Measurements from ENCODE around the gene ACOT7.
A peak's percentile ranks its signal among the peaks of the same experiment; 100 is the strongest.
"Not testable (repeated sequence)": the region's sequence is repeated elsewhere in the genome, so short reads cannot be mapped to it uniquely, and the experiment has no call there.

The ACOT7 gene

GRCh38 chr1:6307682-6308081 lies 85.9 kb downstream of the ACOT7 start:
- not testable (repeated sequence) for H3K4me1 ChIP-seq (ENCODE audit: control insufficient read depth in 2 of 2, insufficient read depth in 1 of 2, low read depth in 1 of 2, low read length in 2 of 2); H4K8ac ChIP-seq (ENCODE audit: low read depth, low read length); H2AK5ac ChIP-seq (ENCODE audit: low read depth, low read length); H3K79me1 ChIP-seq (ENCODE audit: low read depth, low read length); H4K91ac ChIP-seq (ENCODE audit: low read depth, low read length, poor library complexity); H2BK120ac ChIP-seq (ENCODE audit: low read depth, low read length); H3K23ac ChIP-seq (ENCODE audit: low read depth, low read length, poor library complexity); H2BK12ac ChIP-seq (ENCODE audit: low read length); H3K4me3 ChIP-seq (ENCODE audit: low read length in 2 of 2); H3K4me2 ChIP-seq (ENCODE audit: insufficient read depth, low read length, poor library complexity, severe bottlenecking); H3K27me3 ChIP-seq (ENCODE audit: control insufficient read depth in 3 of 3, insufficient read depth in 3 of 3, low read depth in 1 of 3, low read length in 3 of 3); H3K18ac ChIP-seq (ENCODE audit: low read length); DNase-seq (ENCODE audit: low spot score); H3K9ac ChIP-seq (ENCODE audit: low read depth, low read length, poor library complexity); H3K27ac ChIP-seq (replicated peaks; ENCODE audit: low read length); H3K4ac ChIP-seq (ENCODE audit: low read length); H2AFZ ChIP-seq (ENCODE audit: low read length); H3K14ac ChIP-seq (ENCODE audit: low read length); H2BK15ac ChIP-seq (ENCODE audit: low read length); H2BK5ac ChIP-seq (ENCODE audit: low read length)
- H3K9me3 ChIP-seq (replicated peaks in 1 of 2; ENCODE audit: control insufficient read depth in 2 of 2, insufficient read depth in 1 of 2, low read depth in 1 of 2, low read length in 2 of 2), result peaks cover 13 to 19% of the 10 kb centered on the region in 2 donors
- no CpG with 5 or more reads among the region's 7 CpGs for WGBS, 2 donors (ENCODE audit: extremely low coverage in 2 of 2, insufficient read length in 2 of 2, insufficient replicate concordance in 1 of 2)
- peaks cover 17 to 49% of the 10 kb centered on the region in 2 donors for H3K36me3 ChIP-seq (replicated peaks in 1 of 2; ENCODE audit: control insufficient read depth in 2 of 2, insufficient read depth in 2 of 2, low read length in 2 of 2)

GRCh38 chr1:6307099-6307498 lies 86.5 kb downstream of the ACOT7 start:
- Histone ChIP-seq H3K79me1 (ENCODE audit: low read depth, low read length) (peaks cover 3% of the 10 kb centered on the region), H3K14ac (ENCODE audit: low read length) (no peak overlapping the region), H3K4me2 (ENCODE audit: insufficient read depth, low read length, poor library complexity, severe bottlenecking) (no peak overlapping the region), H3K4me1 (ENCODE audit: control insufficient read depth in 2 of 2, insufficient read depth in 1 of 2, low read depth in 1 of 2, low read length in 2 of 2) (peaks cover 0 to 4% of the 10 kb centered on the region in 2 donors), H3K36me3 (replicated peaks in 1 of 2; ENCODE audit: control insufficient read depth in 2 of 2, insufficient read depth in 2 of 2, low read length in 2 of 2) (peaks cover 19 to 54% of the 10 kb centered on the region in 2 donors), H3K9ac (ENCODE audit: low read depth, low read length, poor library complexity) (no peak overlapping the region), H2BK15ac (ENCODE audit: low read length) (no peak overlapping the region), H3K18ac (ENCODE audit: low read length) (no peak overlapping the region), H3K4ac (ENCODE audit: low read length) (no peak overlapping the region), H2BK120ac (ENCODE audit: low read depth, low read length) (no peak overlapping the region), H3K4me3 (ENCODE audit: low read length in 2 of 2) (peak overlapping the region in 1 of 2 donors; percentile 37), H3K23ac (ENCODE audit: low read depth, low read length, poor library complexity) (peak overlapping the region; percentile 43), H3K27me3 (ENCODE audit: control insufficient read depth in 3 of 3, insufficient read depth in 3 of 3, low read depth in 1 of 3, low read length in 3 of 3) (no peaks in the 10 kb centered on the region), H3K27ac (replicated peaks; ENCODE audit: low read length) (no peak overlapping the region), H2AFZ (ENCODE audit: low read length) (no peak overlapping the region), H2BK5ac (ENCODE audit: low read length) (no peak overlapping the region), H4K91ac (ENCODE audit: low read depth, low read length, poor library complexity) (no peak overlapping the region), H4K8ac (ENCODE audit: low read depth, low read length) (no peak overlapping the region), H3K9me3 (replicated peaks in 1 of 2; ENCODE audit: control insufficient read depth in 2 of 2, insufficient read depth in 1 of 2, low read depth in 1 of 2, low read length in 2 of 2) (peaks cover 13 to 19% of the 10 kb centered on the region in 2 donors), H2AK5ac (ENCODE audit: low read depth, low read length) (no peak overlapping the region), H2BK12ac (ENCODE audit: low read length) (no peak overlapping the region)
- WGBS, 2 donors (ENCODE audit: extremely low coverage in 2 of 2, insufficient read length in 2 of 2, insufficient replicate concordance in 1 of 2), result no CpG with 5 or more reads among the region's 15 CpGs
- no peak for DNase-seq (ENCODE audit: low spot score)

GRCh38 chr1:6303397-6304012 lies 90.1 kb downstream of the ACOT7 start:
- Histone ChIP-seq H3K4me1 (ENCODE audit: control insufficient read depth in 2 of 2, insufficient read depth in 1 of 2, low read depth in 1 of 2, low read length in 2 of 2) (peaks cover 0 to 4% of the 10 kb centered on the region in 2 donors), H4K91ac (ENCODE audit: low read depth, low read length, poor library complexity) (no peak overlapping the region), H3K4ac (ENCODE audit: low read length) (no peak overlapping the region), H2AK5ac (ENCODE audit: low read depth, low read length) (no peak overlapping the region), H2BK120ac (ENCODE audit: low read depth, low read length) (no peak overlapping the region), H2BK15ac (ENCODE audit: low read length) (no peak overlapping the region), H3K23ac (ENCODE audit: low read depth, low read length, poor library complexity) (no peak overlapping the region), H3K14ac (ENCODE audit: low read length) (no peak overlapping the region), H2AFZ (ENCODE audit: low read length) (no peak overlapping the region), H3K9ac (ENCODE audit: low read depth, low read length, poor library complexity) (no peak overlapping the region), H3K27me3 (ENCODE audit: control insufficient read depth in 3 of 3, insufficient read depth in 3 of 3, low read depth in 1 of 3, low read length in 3 of 3) (no peaks in the 10 kb centered on the region), H3K79me1 (ENCODE audit: low read depth, low read length) (peaks cover 2% of the 10 kb centered on the region), H2BK12ac (ENCODE audit: low read length) (no peak overlapping the region), H3K36me3 (replicated peaks in 1 of 2; ENCODE audit: control insufficient read depth in 2 of 2, insufficient read depth in 2 of 2, low read length in 2 of 2) (peaks cover 19 to 57% of the 10 kb centered on the region in 2 donors), H3K18ac (ENCODE audit: low read length) (peak overlapping the region; percentile 27), H3K4me3 (ENCODE audit: low read length in 2 of 2) (no peak overlapping the region), H3K4me2 (ENCODE audit: insufficient read depth, low read length, poor library complexity, severe bottlenecking) (no peak overlapping the region), H2BK5ac (ENCODE audit: low read length) (no peak overlapping the region), H3K9me3 (replicated peaks in 1 of 2; ENCODE audit: control insufficient read depth in 2 of 2, insufficient read depth in 1 of 2, low read depth in 1 of 2, low read length in 2 of 2) (peaks cover 11 to 13% of the 10 kb centered on the region in 2 donors), H4K8ac (ENCODE audit: low read depth, low read length) (no peak overlapping the region), H3K27ac (replicated peaks; ENCODE audit: low read length) (no peak overlapping the region)
- no peak for DNase-seq (ENCODE audit: low spot score)
- WGBS, 2 donors (ENCODE audit: extremely low coverage in 2 of 2, insufficient read length in 2 of 2, insufficient replicate concordance in 1 of 2), result no CpG with 5 or more reads among the region's 15 CpGs

- no peak overlapping the region for H2BK12ac ChIP-seq (ENCODE audit: low read length)
- no peak overlapping the region for H4K91ac ChIP-seq (ENCODE audit: low read depth, low read length, poor library complexity)
- H3K4me1 ChIP-seq (ENCODE audit: control insufficient read depth in 2 of 2, insufficient read depth in 1 of 2, low read depth in 1 of 2, low read length in 2 of 2), result peaks cover 0 to 4% of the 10 kb centered on the region in 2 donors
- H3K79me1 ChIP-seq (ENCODE audit: low read depth, low read length), result no peaks in the 10 kb centered on the region
- H2AFZ ChIP-seq (ENCODE audit: low read length), result no peak overlapping the region
- H3K27me3 ChIP-seq (ENCODE audit: control insufficient read depth in 3 of 3, insufficient read depth in 3 of 3, low read depth in 1 of 3, low read length in 3 of 3), result no peaks in the 10 kb centered on the region
- peaks cover 19 to 57% of the 10 kb centered on the region in 2 donors for H3K36me3 ChIP-seq (replicated peaks in 1 of 2; ENCODE audit: control insufficient read depth in 2 of 2, insufficient read depth in 2 of 2, low read length in 2 of 2)
- H3K9me3 ChIP-seq (replicated peaks in 1 of 2; ENCODE audit: control insufficient read depth in 2 of 2, insufficient read depth in 1 of 2, low read depth in 1 of 2, low read length in 2 of 2), result peaks cover 10 to 11% of the 10 kb centered on the region in 2 donors
- no peak overlapping the region for H3K18ac ChIP-seq (ENCODE audit: low read length)
- DNase-seq (ENCODE audit: low spot score), result no peak
- no peak overlapping the region for H3K4me3 ChIP-seq (ENCODE audit: low read length in 2 of 2)
- no peak overlapping the region for H3K4me2 ChIP-seq (ENCODE audit: insufficient read depth, low read length, poor library complexity, severe bottlenecking)
- H3K14ac ChIP-seq (ENCODE audit: low read length), result no peak overlapping the region
- no peak overlapping the region for H2BK15ac ChIP-seq (ENCODE audit: low read length)
- H3K9ac ChIP-seq (ENCODE audit: low read depth, low read length, poor library complexity), result no peak overlapping the region
- H3K27ac ChIP-seq (replicated peaks; ENCODE audit: low read length), result no peak overlapping the region
- WGBS, 2 donors (ENCODE audit: extremely low coverage in 2 of 2, insufficient read length in 2 of 2, insufficient replicate concordance in 1 of 2), result no CpG with 5 or more reads among the region's 7 CpGs
- H4K8ac ChIP-seq (ENCODE audit: low read depth, low read length), result no peak overlapping the region
- no peak overlapping the region for H2AK5ac ChIP-seq (ENCODE audit: low read depth, low read length)
- H3K23ac ChIP-seq (ENCODE audit: low read depth, low read length, poor library complexity), result peak overlapping the region; percentile 52
- H3K4ac ChIP-seq (ENCODE audit: low read length), result no peak overlapping the region
- H2BK120ac ChIP-seq (ENCODE audit: low read depth, low read length), result no peak overlapping the region
- peak overlapping the region; percentile 29 for H2BK5ac ChIP-seq (ENCODE audit: low read length)
Observed at GRCh38 chr1:6302568-6302967, 91.0 kb downstream of the ACOT7 start.

All from neuronal stem cell (in vitro differentiated cells).